Measurements from ENCODE around the gene ZP2.
"Not testable (repeated sequence)": the region's sequence is repeated elsewhere in the genome, so short reads cannot be mapped to it uniquely, and the experiment has no call there.

ZP2 gene

DNA sequence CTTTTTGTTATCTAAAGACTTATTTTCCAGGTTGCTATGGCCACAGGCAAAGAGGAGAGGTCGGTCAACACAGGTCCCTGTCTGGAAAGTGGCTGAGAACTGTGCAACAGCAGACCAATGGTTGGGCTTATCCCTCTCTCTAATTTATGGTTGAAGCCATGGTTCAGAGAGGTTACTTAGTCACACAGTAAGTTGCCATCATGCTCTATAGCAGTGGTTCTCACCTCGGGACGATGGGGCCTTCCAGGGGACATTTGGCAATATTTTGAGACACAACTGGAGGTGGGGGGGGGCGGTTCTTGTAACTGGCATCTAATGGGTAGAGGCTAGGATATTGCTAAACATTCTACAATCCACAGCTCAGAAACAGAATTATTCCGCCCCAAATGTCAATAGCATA is 53.7 kb downstream of the ZP2 start:
- peaks cover 16% of the 10 kb centered on the region for H3K36me3 Mint-ChIP-seq (ENCODE audit: low read depth)
- peaks cover 21% of the 10 kb centered on the region for H3K4me1 Mint-ChIP-seq
- no peaks in the 10 kb centered on the region for H3K9me3 Mint-ChIP-seq
- no peak overlapping the region for H3K27ac Mint-ChIP-seq
- no peak for DNase-seq
- peak overlapping the region; percentile 91 for H3K4me3 Mint-ChIP-seq
- TF ChIP-seq, protein P1, sequence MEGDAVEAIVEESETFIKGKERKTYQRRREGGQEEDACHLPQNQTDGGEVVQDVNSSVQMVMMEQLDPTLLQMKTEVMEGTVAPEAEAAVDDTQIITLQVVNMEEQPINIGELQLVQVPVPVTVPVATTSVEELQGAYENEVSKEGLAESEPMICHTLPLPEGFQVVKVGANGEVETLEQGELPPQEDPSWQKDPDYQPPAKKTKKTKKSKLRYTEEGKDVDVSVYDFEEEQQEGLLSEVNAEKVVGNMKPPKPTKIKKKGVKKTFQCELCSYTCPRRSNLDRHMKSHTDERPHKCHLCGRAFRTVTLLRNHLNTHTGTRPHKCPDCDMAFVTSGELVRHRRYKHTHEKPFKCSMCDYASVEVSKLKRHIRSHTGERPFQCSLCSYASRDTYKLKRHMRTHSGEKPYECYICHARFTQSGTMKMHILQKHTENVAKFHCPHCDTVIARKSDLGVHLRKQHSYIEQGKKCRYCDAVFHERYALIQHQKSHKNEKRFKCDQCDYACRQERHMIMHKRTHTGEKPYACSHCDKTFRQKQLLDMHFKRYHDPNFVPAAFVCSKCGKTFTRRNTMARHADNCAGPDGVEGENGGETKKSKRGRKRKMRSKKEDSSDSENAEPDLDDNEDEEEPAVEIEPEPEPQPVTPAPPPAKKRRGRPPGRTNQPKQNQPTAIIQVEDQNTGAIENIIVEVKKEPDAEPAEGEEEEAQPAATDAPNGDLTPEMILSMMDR (IDR thresholded peaks at IDR 0.05): no peak
- H3K27me3 Mint-ChIP-seq (ENCODE audit: low read depth, poor library complexity): peaks cover 12% of the 10 kb centered on the region

DNA sequence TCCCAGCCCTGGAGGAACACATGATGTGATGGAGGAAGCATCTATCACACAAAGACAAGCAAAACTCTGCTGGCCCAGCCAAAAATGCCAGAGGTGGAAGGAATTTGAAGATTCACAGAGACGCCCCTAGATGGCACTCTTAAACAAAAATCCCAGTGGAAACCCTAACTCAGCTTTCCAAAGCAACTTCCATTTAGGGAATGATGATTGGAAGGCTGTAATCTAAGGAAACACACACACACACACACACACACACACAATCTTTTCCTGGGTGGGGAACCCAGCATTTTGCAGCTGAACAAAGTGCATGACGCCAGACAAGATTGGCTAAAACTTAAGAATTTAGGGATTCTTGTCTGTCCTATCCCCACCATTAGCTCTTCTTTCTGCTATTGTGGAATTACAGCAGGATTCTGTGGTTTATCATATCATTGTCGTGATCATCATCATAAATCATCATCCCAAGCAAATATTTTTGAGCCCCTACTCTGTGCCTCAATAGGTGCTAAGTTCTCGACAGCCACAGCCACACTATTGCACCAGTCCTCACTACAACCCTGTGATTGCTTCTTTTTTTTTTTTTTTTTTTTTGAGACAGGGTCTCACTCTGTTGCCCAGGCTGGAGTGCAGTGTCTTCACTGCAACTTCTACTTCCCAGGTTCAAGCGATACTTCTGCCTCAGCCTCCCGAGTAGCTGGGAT is 54.5 kb downstream of the ZP2 start:
- peak; percentile 37 for DNase-seq
- TF ChIP-seq, protein P1 (IDR thresholded peaks at IDR 0.05): peak; percentile 56
- Mint-ChIP-seq H3K4me3 (no peak overlapping the region), H3K27ac (no peak overlapping the region), H3K36me3 (ENCODE audit: low read depth) (peaks cover 12% of the 10 kb centered on the region), H3K9me3 (no peaks in the 10 kb centered on the region), H3K27me3 (ENCODE audit: low read depth, poor library complexity) (peaks cover 15% of the 10 kb centered on the region), H3K4me1 (peaks cover 21% of the 10 kb centered on the region)

DNA sequence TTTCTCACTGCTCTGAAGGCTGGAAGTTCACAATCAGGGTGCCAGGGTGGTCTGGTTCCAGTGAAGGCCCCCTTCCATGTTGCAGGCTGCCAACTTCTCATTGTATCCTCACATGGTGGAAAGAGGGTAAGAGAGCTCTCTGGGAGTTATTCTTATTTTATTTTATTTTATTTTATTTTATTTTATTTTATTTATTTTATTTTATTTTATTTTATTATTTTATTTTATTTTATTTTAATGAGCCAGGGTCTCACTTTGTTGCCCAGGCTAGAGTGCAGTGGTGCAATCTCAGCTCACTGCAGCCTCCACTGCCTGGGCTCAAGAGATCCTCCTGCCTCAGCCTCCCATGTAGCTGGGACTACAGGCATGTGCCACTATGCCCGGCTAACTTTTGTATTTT is 55.4 kb downstream of the ZP2 start:
- H3K9me3 Mint-ChIP-seq; DNase-seq; H3K36me3 Mint-ChIP-seq (ENCODE audit: low read depth); H3K4me3 Mint-ChIP-seq; H3K27ac Mint-ChIP-seq: not testable (repeated sequence)
- Mint-ChIP-seq H3K4me1 (peaks cover 21% of the 10 kb centered on the region), H3K27me3 (ENCODE audit: low read depth, poor library complexity) (peaks cover 17% of the 10 kb centered on the region)

DNA sequence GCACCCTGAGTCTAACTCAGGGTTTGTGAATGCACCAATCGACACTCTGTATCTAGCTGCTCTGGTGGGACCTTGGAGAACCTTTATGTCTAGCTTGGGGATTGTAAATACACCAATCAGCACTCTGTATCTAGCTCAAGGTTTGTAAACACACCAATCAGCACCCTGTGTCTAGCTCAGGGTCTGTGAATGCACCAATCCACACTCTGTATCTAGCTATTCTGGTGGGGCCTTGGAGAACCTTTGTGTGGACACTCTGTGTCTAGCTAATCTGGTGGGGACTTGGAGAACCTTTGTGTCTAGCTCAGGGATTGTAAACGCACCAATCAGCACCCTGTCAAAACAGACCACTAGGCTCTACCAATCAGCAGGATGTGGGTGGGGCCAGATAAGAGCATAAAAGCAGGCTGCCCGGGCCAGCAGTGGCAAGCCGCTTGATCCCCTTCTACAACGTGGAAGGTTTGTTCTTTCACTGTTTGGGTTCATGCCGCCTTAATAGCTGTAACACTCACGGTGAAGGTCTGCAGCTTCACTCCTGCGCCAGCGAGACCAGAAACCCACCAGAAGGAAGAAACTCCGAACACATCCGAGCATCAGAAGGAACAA is 58.1 kb downstream of the ZP2 start:
- not testable (repeated sequence) for H3K27ac Mint-ChIP-seq; H3K4me3 Mint-ChIP-seq; H3K4me1 Mint-ChIP-seq; H3K36me3 Mint-ChIP-seq (ENCODE audit: low read depth); H3K9me3 Mint-ChIP-seq; DNase-seq
- peaks cover 28% of the 10 kb centered on the region for H3K27me3 Mint-ChIP-seq (ENCODE audit: low read depth, poor library complexity)

DNA sequence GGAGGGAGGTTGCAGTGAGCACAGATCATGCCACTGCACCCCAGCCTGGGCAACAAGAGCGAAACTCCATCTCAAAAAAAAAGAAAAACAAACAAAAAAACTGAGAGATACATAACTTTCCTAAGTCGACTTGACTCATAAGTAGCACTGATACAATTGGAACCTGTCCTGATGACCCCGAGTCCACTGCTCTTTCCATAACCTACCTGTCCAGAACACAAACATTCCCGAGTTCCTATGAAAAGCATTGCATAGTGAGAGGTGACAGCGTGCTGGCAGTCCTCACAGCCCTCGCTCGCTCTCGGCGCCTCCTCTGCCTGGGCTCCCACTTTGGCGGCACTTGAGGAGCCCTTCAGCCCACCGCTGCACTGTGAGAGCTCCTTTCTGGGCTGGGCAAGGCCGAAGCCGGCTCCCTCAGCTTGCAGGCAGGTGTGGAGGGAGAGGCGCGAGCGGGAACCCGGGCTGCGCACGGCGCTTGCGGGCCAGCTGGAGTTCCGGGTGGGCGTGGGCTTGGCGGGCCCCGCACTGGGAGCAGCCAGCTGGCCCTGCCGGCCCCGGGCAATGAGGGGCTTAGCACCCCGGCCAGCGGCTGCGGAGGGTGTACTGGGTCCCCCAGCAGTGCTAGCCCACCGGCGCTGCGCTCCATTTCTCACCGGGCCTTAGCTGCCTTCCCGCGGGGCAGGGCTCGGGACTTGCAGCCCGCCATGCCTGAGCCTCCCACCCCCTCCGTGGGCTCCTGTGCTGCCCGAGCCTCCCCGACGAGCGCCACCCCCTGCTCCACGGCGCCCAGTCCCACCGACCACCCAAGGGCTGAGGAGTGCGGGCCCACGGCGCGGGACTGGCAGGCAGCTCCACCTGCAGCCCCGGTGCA is 59.0 kb downstream of the ZP2 start:
- peaks cover 26% of the 10 kb centered on the region for H3K27me3 Mint-ChIP-seq (ENCODE audit: low read depth, poor library complexity)
- H3K36me3 Mint-ChIP-seq (ENCODE audit: low read depth); H3K27ac Mint-ChIP-seq; H3K9me3 Mint-ChIP-seq; H3K4me3 Mint-ChIP-seq; H3K4me1 Mint-ChIP-seq; DNase-seq: not testable (repeated sequence)

DNA sequence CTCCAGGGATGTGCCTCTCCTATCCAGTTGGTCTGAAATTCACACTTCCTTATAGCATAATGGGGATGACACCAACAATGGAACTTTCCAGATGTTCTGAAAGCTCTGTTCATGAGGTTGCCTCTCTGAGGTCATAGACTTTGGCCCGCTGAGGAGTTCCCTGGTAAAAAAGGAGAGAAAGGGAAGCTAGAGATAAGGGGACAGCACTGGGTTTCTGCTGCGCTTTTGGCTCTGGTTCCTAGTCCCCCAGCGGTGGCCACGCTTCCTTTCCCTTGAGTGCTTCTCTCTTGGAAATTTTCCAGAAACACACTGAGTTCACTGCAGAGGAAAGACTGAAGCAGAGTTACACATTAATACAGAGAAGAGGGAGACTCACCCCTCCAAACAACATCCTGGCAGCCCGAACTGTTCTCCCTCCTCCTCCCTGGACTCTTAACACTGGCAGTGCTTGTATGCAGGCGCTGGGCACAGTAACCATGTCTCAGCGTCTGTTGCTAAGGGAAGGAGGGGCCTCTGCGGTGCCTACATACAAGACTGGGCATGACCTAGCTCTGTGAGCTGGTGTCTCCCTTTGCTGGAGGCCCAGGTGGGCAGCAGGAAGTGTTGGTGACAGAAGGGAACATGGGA is 60.9 kb downstream of the ZP2 start, which contains the start of gene DNAH3:
TSS of gene DNAH3 (minus strand) at position 472 of the 627 bp plus-strand sequence. CDS start 527 bp downstream, outside the sequence.
- TF ChIP-seq, protein P1 (IDR thresholded peaks at IDR 0.05): no peak
- Mint-ChIP-seq H3K36me3 (ENCODE audit: low read depth) (no peaks in the 10 kb centered on the region), H3K9me3 (no peaks in the 10 kb centered on the region), H3K27ac (no peak within 1 kb of the TSS), H3K27me3 (ENCODE audit: low read depth, poor library complexity) (peaks cover 42% of the 10 kb centered on the region), H3K4me1 (no peaks in the 10 kb centered on the region), H3K4me3 (no peak within 1 kb of the TSS)
- no peak for DNase-seq
